GM12865 (cell line): ENCODE results near the gene KSR1.

Experiments used
- DNase-seq: peaks from one replicate; pipeline ENCODE4 v3.0.0; 2010; ENCODE audit warnings: low read depth
- H3K4me3 ChIP-seq: 2 replicates; pipeline ENCODE4 v1.5.1; 2011; ENCODE audit warnings: mild to moderate bottlenecking, low read depth, low read length, control low read depth
- CTCF ChIP-seq: IDR thresholded peaks from 2 replicates; pipeline ENCODE4 v1.5.1; 2011; ENCODE audit warnings: low read length, control low read depth, low read depth, inconsistent platforms; ENCODE audit not compliant: insufficient read depth; ENCODE audit errors: missing control alignments

The KSR1 gene

DNA sequence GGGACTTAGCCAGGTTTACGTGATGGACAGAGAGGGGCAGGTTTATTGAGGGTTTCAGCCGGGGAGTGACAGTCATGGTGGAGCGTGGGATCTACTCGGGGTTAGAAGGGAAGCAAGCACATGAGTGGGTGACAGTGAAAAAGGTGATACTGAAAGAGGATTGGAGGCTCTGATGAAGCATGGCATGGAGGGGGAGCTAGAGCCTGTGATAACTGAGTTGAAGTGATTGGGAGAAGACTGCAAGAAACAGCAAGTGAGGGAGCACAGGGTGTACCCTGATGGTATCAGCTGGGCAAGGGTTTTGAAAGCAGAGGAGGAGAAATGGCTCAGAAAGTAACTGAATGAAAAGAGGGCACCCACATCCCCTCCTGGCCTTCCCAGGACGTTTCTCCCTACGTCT is 6.7 kb upstream of the KSR1 start:
- TF ChIP-seq CTCF: no peak
- no peak for DNase-seq
- no peak overlapping the region for H3K4me3 ChIP-seq

- H3K4me3 ChIP-seq: no peak overlapping the region
- no peak for DNase-seq
- TF ChIP-seq CTCF: no peak
Measured at GRCh38 chr17:27449988-27450387, 6.3 kb upstream of the KSR1 start.

DNA sequence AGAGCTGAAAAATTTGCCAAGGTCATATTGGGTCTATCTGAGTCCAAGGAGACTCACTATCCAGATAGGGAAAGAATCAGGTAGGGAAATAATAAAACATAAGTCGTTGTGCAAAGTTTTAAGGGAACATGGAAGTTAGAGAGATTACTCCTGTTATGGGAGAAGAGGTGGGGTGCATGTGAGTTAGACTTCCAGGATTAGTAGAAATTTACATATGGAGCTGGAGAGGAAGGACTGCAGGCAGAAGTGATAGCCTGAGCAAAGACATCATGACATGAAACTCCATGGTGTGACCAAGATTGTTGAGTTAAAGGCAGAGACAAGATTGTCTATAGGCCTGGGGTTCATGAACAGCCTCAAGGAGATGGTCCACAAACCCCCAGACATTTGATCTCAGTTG is 5.8 kb upstream of the KSR1 start:
- TF ChIP-seq CTCF: no peak
- H3K4me3 ChIP-seq: no peak overlapping the region
- no peak for DNase-seq

DNA sequence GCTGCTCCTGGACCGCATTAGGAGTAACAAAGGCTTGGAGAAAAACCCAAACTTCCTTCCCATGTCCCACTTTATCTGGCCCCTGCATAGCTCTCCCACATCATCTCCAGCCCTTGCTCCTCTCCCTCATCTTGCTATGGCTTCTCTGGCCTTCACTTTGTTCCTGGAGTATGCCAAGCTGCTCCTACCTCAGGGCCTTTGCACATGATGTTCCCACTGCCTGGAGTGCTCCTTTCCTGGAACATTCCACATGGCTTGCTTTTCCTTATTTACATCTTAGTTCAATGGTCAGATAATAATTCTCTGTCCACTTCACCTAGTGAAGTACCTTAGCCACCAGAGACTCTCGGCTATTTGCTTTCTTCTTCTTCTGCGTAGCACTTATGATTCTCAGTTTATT is 4.3 kb upstream of the KSR1 start:
- TF ChIP-seq CTCF: no peak
- no peak for DNase-seq

DNA sequence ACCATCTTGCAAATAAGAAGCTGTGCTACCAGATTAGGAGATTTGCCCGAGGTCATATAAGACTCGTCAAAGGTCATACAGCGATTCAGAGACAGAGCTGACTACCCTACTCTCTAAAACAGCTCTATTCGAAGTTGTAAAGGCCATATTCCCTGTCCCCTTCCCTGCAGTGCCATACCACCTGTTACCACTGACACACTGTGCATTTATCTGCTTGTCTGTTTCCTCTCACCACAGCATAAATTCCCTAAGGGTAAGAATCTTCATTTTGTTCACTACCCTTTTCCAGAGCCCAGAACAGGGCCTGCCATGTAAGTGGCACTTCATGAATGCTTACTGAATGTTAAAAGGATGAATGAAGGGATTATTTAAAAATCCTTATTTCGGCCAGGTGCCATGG is 3.4 kb upstream of the KSR1 start:
- DNase-seq: no peak
- no peak overlapping the region for H3K4me3 ChIP-seq
- no peak for TF ChIP-seq CTCF

More for the DNA sequence above, 4.3 kb upstream of the KSR1 start:
- no peak overlapping the region for H3K4me3 ChIP-seq

- DNase-seq: no peak
- no peak overlapping the region for H3K4me3 ChIP-seq
- no peak for TF ChIP-seq CTCF
Measured at GRCh38 chr17:27453471-27453870, 2.8 kb upstream of the KSR1 start.

DNA sequence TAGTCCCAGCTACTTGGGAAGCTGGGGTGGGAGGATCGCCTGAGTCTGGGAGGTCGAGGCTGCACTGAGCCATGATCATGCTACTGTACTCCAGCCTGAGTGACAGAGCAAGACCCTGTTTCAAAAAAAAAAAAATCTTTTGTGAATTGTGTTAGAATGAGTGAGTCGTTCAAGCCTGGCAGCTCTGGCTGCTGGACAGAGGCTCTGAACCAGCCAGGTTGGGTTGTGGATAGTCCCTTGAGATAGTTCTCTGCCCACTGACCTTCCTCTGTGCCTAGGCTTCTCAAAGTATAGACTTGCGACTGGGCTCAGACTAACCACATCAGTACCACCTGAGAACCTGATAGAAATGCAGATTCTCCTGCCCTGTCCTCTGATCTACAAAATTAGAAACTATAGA is 2.2 kb upstream of the KSR1 start:
- H3K4me3 ChIP-seq: no peak overlapping the region
- TF ChIP-seq CTCF: no peak
- no peak for DNase-seq
